ENCODE measurements around the gene SNX2.
"Not testable (repeated sequence)": the region's sequence is repeated elsewhere in the genome, so short reads cannot be mapped to it uniquely, and the experiment has no call there.

Gene SNX2

GRCh38 chr5:122844910-122845228 is 70.0 kb downstream of the SNX2 start:
- DNase-seq = no peak

GRCh38 chr5:122845229-122846050 is 70.6 kb downstream of the SNX2 start, which contains the start of gene SNX24:
Gene SNX24 (plus strand): TSS chr5:122845613. CDS start chr5:122845634, 21 bp downstream.
- DNase-seq = peak; percentile 72

GRCh38 chr5:122846051-122846550 is 71.2 kb downstream of the SNX2 start:
- DNase-seq = peak; percentile 79

DNA sequence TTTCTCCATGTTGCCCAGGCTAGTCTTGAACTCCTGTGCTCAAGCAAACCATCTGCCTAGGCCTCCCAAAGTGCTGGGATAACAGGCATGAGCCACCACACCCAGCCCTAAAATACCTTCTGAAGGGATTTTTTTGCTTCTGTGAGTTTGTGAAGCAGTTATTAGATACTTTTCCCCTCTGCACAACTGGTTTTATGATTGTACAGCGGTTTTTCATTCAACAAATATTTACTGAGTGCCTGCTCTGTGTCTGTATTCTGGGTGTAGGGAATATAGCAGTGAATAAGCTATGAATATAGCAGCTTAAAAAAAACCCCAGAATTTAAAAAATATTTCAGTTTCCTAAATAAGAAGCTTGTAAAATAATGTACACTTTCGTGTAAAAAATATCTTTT is 72.8 kb downstream of the SNX2 start:
- DNase-seq = no peak

- DNase-seq = no peak
Observed at GRCh38 chr5:122849771-122850170, 74.9 kb downstream of the SNX2 start.

- DNase-seq = not testable (repeated sequence)
Observed at GRCh38 chr5:122857538-122857937, 82.7 kb downstream of the SNX2 start.

- DNase-seq = no peak
Observed at GRCh38 chr5:122858451-122858850, 83.6 kb downstream of the SNX2 start.

- no peak for DNase-seq
Observed at GRCh38 chr5:122863240-122863639, 88.4 kb downstream of the SNX2 start.

DNA sequence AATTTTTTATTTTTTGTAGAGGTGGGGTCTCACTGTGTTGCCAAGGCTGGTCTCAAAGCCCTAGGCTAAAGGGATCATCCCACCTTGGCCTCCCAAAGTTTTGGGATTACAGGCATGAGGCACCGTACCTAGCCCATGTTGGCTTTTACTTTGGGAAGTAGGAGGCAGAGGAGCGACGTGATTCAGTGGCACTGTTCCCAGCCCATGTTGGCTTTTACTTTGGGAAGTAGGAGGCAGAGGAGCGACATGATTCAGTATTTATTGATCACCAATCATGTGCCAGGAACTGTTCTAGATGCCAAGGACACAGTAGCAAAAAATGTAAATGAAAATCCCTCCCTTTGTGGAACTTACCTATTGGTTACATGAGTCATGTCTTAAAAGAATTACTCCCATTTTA is 88.8 kb downstream of the SNX2 start:
- no peak for DNase-seq

GRCh38 chr5:122864400-122864799 is 89.5 kb downstream of the SNX2 start:
- DNase-seq = no peak

DNA sequence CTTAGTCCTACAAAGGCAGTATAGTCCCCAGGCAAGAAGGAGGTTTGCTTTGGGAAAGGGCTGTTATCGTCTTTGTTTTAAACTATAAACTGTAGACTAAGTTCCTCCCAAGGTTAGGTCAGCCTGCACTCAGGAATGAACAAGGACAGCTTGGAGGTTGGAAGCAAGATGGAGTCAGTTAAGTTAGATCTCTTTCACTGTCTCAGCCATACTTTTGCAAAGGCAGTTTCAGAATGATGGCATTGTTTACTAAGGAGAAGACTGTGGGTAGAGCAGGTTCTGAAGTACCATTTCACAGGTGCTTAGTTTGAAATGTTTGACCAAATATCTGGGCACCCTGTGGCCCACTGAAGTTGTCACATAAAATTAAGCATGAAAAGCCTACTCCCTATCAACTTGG is 90.0 kb downstream of the SNX2 start:
- no peak for DNase-seq

DNA sequence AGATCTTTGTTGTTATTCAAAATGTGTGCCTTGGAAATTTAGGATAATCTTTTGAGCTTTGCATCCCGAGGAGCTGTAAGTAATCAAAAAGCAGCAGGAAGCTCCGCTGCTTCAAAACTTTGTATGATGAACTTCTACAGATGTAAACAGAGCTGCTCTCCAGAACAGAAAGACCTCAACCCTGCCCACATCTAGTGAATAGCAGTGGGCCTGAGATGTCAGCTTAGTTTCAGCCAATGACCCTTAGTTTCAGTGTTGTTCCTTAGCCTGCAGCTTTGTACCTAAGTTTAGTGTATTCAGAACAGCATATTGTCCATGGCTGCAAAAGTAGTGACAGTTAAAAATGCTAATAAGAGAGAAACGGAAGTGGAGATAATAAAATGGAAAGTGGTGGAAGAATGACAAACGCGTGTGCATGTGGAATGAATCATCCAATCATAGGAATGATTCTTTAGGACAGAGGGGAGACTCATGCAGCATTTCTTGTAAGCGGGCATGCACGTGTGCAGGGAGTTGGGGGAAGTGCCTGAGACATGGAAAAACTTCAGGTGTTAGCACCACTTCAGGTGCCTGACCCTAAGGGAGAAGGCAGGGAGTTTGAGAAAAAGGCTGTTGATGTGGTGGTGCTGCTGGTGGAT is 95.5 kb downstream of the SNX2 start:
- peak; percentile 76 for DNase-seq

DNA sequence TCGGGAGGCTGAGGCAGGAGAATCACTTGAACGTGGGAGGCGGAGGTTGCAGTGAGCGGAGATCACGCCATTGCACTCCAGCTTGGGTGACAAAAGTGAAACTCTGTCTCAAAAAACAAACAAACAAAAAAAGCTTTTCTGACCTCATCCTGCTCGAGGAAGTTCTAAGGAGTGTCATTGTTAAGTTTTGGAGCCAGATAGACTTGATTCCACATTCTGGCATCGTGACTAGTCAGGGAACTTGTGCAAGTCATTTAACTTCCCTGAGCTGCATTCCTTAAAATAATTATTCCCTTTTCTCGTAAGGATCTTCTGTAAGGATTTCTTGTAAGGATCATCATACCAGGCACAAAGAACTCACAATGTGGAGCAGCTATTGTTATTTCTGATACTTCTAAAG is 96.8 kb downstream of the SNX2 start:
- no peak for DNase-seq

DNA sequence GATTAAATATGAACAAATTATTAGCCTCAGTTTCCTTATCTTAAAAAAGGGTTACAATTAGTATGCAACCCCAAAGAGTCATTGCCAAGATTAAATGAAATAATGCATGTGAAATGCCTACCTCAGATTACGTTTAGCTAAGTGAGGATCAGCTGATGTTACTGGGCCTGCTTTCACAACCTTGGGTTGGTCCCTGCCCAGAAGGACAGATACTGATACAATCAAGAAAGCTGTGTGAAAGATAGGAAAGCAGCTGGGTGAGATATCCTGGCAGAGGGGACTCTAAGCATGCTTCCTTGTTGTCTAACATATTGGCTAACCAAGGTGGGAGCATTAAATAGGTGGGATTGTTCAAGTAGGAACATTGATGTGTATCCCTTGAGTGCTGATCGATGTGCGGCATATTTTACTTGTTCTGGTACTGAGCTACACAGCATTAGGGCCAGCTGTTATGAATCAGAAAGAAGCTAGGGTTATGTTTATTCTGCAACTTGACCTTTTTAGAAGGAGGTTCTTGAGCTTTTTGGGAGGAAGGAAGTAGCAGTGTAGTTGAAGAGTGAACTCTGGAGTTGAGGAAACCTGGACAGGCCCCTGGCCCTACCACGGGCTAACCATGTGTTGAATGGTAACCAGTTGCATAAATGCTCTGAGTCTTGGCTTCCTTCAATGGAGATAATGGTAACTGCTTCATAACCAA is 99.4 kb downstream of the SNX2 start:
- DNase-seq = peak; percentile 69

- DNase-seq = no peak
Observed at GRCh38 chr5:122877518-122877917, 102.6 kb downstream of the SNX2 start.

DNA sequence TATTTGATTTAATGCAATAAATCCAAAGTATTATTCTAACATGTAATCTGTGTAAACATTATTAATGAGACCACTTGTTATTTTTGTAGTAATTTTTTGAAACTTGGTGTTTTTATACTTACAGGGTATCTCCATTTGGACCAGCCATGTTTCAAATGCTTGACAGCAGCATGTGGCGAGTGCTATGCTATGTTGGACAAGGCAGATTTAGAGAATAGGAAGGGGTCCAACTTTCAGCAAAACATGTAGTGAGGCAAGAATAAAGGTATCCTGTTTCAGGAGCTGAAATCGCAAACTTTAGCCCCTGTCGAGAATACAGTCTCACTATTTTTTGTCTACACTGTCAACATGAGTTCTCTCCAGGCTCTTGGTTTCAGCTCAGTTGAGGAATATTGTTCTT is 104.2 kb downstream of the SNX2 start:
- DNase-seq = no peak

Measured in HCEC 1CT (cell line).